ENCODE measurements around the gene TSPAN13.

- no peak for TF ChIP-seq POLR2A (IDR thresholded peaks at IDR 0.05)
- no peak for TF ChIP-seq POLR2AphosphoS5 (IDR thresholded peaks at IDR 0.05)
- TF ChIP-seq CTCF (IDR thresholded peaks at IDR 0.05): no peak
- no peak for TF ChIP-seq EP300 (IDR thresholded peaks at IDR 0.05)
Measured at GRCh38 chr7:16727736-16728135, 25.8 kb upstream of the TSPAN13 start.

Data from stomach (tissue), 4 donors.